GM12878 (cell line): ENCODE measurements around the gene SLC38A9. TPM values are rescaled to one million over a fixed set of nuclear protein-coding genes. Genes with fewer than 3 reads are reported as not detected.

ENCODE experiments used
- ATAC-seq: fragments of 200-7000 bp; cut with Tn5 transposase; 3 replicates; pipeline ENCODE4 v1.9.1; 2020; ENCODE audit warnings: mild to moderate bottlenecking, moderate library complexity
- BruUV-seq: library from RNA; stranded (reverse); fragments of 400-500 nt; replicated peaks from 2 replicates; lab custom pipeline; 2021; lab: Mats Ljungman, UMichigan
- CTCF ChIA-PET: fragments of 300-600 bp; sonication (Branson Sonifier 250); formaldehyde crosslinking; extraction: SDS; loops from one replicate; lab custom pipeline; 2021; ENCODE audit warnings: inconsistent platforms; lab: Yijun Ruan, JAX
- POLR2A ChIA-PET: fragments of 350-600 bp; formaldehyde crosslinking; extraction: SDS; loops from one replicate; lab custom pipeline; 2021; ENCODE audit warnings: inconsistent platforms; lab: Charles Lee
- RAD21 ChIA-PET: fragments of 300-600 bp; sonication (Branson Sonifier 250); formaldehyde crosslinking; loops from one replicate; lab custom pipeline; 2023; ENCODE audit warnings: antibody characterized with exemption; ENCODE audit not compliant: unreplicated experiment; lab: Charles Lee
- SMC1A ChIA-PET: fragments of 300-600 bp; sonication (Branson Sonifier 250); formaldehyde crosslinking; loops from one replicate; lab custom pipeline; 2023; ENCODE audit not compliant: unreplicated experiment, uncharacterized antibody; lab: Charles Lee
- DNase-seq: peaks from one replicate; pipeline ENCODE4 v3.0.0-alpha.2; 2011; ENCODE audit warnings: low read depth, low spot score
- FAIRE-seq: peaks from 3 replicates; lab custom pipeline; 2011; peaks lifted over from hg19 to GRCh38; lab: Jason Lieb, UNC
- H2AFZ ChIP-seq: 2 replicates; pipeline ENCODE4 v1.6.0; 2011; ENCODE audit warnings: low read depth, low read length, control low read depth; ENCODE audit not compliant: control insufficient read depth
- H3K27ac ChIP-seq: 2 replicates; pipeline ENCODE4 v1.5.1; 2011; ENCODE audit warnings: control low read depth; ENCODE audit not compliant: control insufficient read depth, insufficient read depth
- H3K27me3 ChIP-seq, 2 experiments: replicated peaks in 1 of 2; 2 replicates each; pipeline versions ENCODE4 v1.6.0 to v1.6.1; 2011; ENCODE audit warnings: low read length in 1 of 2; ENCODE audit not compliant: control insufficient read depth in 2 of 2, insufficient read depth in 2 of 2
- H3K36me3 ChIP-seq, 2 experiments: 2 replicates each; pipeline ENCODE4 v1.5.1; 2011; ENCODE audit warnings: low read length in 1 of 2; ENCODE audit not compliant: control insufficient read depth in 2 of 2, insufficient read depth in 2 of 2
- H3K4me1 ChIP-seq: 2 replicates; pipeline ENCODE4 v1.6.1; 2011; ENCODE audit warnings: mild to moderate bottlenecking, low read length, moderate library complexity, mixed read lengths; ENCODE audit not compliant: control insufficient read depth, insufficient read depth
- H3K4me2 ChIP-seq: 2 replicates; pipeline ENCODE4 v1.6.0; 2011; ENCODE audit warnings: control low read depth; ENCODE audit not compliant: control insufficient read depth, insufficient read depth
- H3K4me3 ChIP-seq: fragments of 200-600 bp; sonication (generic); 2 replicates; pipeline ENCODE4 v1.5.1; 2016
- H3K79me2 ChIP-seq: 2 replicates; pipeline ENCODE4 v1.6.0; 2011; ENCODE audit warnings: low read length; ENCODE audit not compliant: control insufficient read depth, insufficient read depth
- H3K9ac ChIP-seq: 2 replicates; pipeline ENCODE4 v1.8.0; 2011; ENCODE audit warnings: low read length, control low read depth, mixed read lengths; ENCODE audit not compliant: control insufficient read depth, insufficient read depth
- H3K9me3 ChIP-seq: replicated peaks from 3 replicates; pipeline ENCODE4 v1.5.1; 2011; ENCODE audit warnings: mild to moderate bottlenecking, low read length; ENCODE audit not compliant: control insufficient read depth, insufficient read depth
- H4K20me1 ChIP-seq: 2 replicates; pipeline ENCODE4 v1.6.0; 2011; ENCODE audit not compliant: control insufficient read depth, insufficient read depth
- ATF3 ChIP-seq: IDR thresholded peaks from 2 replicates; pipeline ENCODE4 v1.6.1; 2011; ENCODE audit warnings: low read depth, mild to moderate bottlenecking, low read length, moderate library complexity, borderline replicate concordance; ENCODE audit errors: extremely low read depth
- JUNB ChIP-seq: IDR thresholded peaks from 2 replicates; pipeline ENCODE4 v1.6.1; 2016; ENCODE audit warnings: antibody characterized with exemption, mild to moderate bottlenecking
- LARP7 ChIP-seq: fragments of 450-650 bp; IDR thresholded peaks from 2 replicates; pipeline ENCODE4 v1.6.1; 2017; ENCODE audit warnings: mild to moderate bottlenecking
- ZNF687 ChIP-seq: fragments of 450-650 bp; IDR thresholded peaks from 2 replicates; pipeline ENCODE4 v1.6.1; 2017; ENCODE audit warnings: mild to moderate bottlenecking, moderate library complexity
- WGBS: methylation state at CpG from one replicate; pipeline ENCODE4 v1.1.6; 2016; ENCODE audit warnings: low lambda C conversion rate; ENCODE audit not compliant: insufficient replicate concordance, insufficient coverage; ENCODE audit errors: missing lambda C conversion rate; 5-methylcytosine and 5-hydroxymethylcytosine counted together
- in situ Hi-C: fragments of 300-500 bp; cut with MboI; formaldehyde crosslinking; loops from 9 replicates; pipeline ENCODE4 v1.14.3; 2018; ENCODE audit warnings: mixed read lengths
- intact Hi-C: fragments of 100-400 bp; cut with micrococcal nuclease; formaldehyde crosslinking; loops from one replicate; pipeline ENCODE4 v1.14.2; 2022; ENCODE audit not compliant: unreplicated experiment
- polyA plus RNA-seq, 11 experiments: library from polyadenylated mRNA; depleted of rRNA in 4 of 11; unstranded in 6 of 11; stranded (reverse) in 5 of 11; fragments of >200 nt; fragmentation: Nextera tagmentation in 4 of 11; fragmentation: Illumina TruSeq in 1 of 11; extraction: Ambion mirVana in 4 of 11; extraction: Trizol in 1 of 11; gene quantifications; 1 replicate in 1 of 11; 2 replicates in 10 of 11; pipeline versions ENCODE4 v1.2.1 to v1.2.3, GENCODE V29; 2011 to 2016; ENCODE audit warnings: inconsistent platforms in 2 of 11, missing spikeins in 2 of 11, low read depth in 1 of 11
- total RNA-seq, 4 experiments: library from RNA; depleted of rRNA in 3 of 4; stranded (reverse); fragments of >200 nt in 3 of 4; fragmentation: Illumina TruSeq in 1 of 4; extraction: Trizol in 1 of 4; gene quantifications; 2 replicates each; pipeline versions ENCODE4 v1.2.1 to v1.2.3, GENCODE V29; 2013 to 2021

Gene SLC38A9
- total and polyA plus RNA-seq, 10 of the 15 experiments (the other 5 are each of a cell fraction or from before 2014, with no cell fraction given), result 8.5 to 35.1 (median 23.0) TPM

GRCh38 chr5:55591686-55592085 lies 120.4 kb downstream of the SLC38A9 start (continued):
- TF ChIP-seq ZNF687 (no peak), LARP7 (no peak), ATF3 (no peak)

- no peak overlapping the region for H3K4me3 ChIP-seq
- H4K20me1 ChIP-seq, result no peaks in the 10 kb centered on the region
- no peak for TF ChIP-seq JUNB
- H3K4me2 ChIP-seq, result no peak overlapping the region
- no peak for FAIRE-seq
- DNase-seq, result no peak
- no peaks in the 10 kb centered on the region; the same call in 1 of the 2 replicates for H3K4me1 ChIP-seq
- intact Hi-C loops (no loop called here), in situ Hi-C loops (no loop called here)
- H3K9ac ChIP-seq, result no peak overlapping the region
- H3K27me3 ChIP-seq, result no peaks in the 10 kb centered on the region
- no peak overlapping the region for H3K27ac ChIP-seq
- H3K79me2 ChIP-seq, result no peaks in the 10 kb centered on the region
- ATAC-seq, result no peak
- no TSS peak for BruUV-seq
- H3K9me3 ChIP-seq, result no peaks in the 10 kb centered on the region
- ChIA-PET POLR2A (no interaction called here), RAD21 (no interaction called here), SMC1A (no interaction called here), CTCF (no interaction called here)
- WGBS, result 24% methylated on average over 1 of the region's 1 CpG
- no peaks in the 10 kb centered on the region for H3K36me3 ChIP-seq
- H2AFZ ChIP-seq, result no peak overlapping the region
Observed at GRCh38 chr5:55585206-55585610, 126.9 kb downstream of the SLC38A9 start.
